HEK293T (cell line): ENCODE results near the gene PAK6.

Experiments used
- ARNT ChIP-seq: fragments of 450-650 bp; IDR thresholded peaks from 2 replicates; pipeline ENCODE4 v1.6.1; 2017; ENCODE audit warnings: mild to moderate bottlenecking
- BHLHE40 ChIP-seq: fragments of 450-650 bp; IDR thresholded peaks from 2 replicates; pipeline ENCODE4 v1.6.1; 2016; ENCODE audit warnings: mild to moderate bottlenecking, moderate library complexity, borderline replicate concordance
- ELF4 ChIP-seq: fragments of 450-650 bp; IDR thresholded peaks from 2 replicates; pipeline ENCODE4 v1.6.1; 2017; ENCODE audit warnings: antibody characterized with exemption
- FOXA1 ChIP-seq: fragments of 450-650 bp; IDR thresholded peaks from 2 replicates; pipeline ENCODE4 v1.6.1; 2016; ENCODE audit warnings: mild to moderate bottlenecking
- FOXM1 ChIP-seq: fragments of 450-650 bp; IDR thresholded peaks from 2 replicates; pipeline ENCODE4 v1.6.1; 2017; ENCODE audit warnings: mild to moderate bottlenecking, borderline replicate concordance
- HDGF ChIP-seq: fragments of 450-650 bp; IDR thresholded peaks from 2 replicates; pipeline ENCODE4 v1.6.1; 2017; ENCODE audit warnings: antibody characterized with exemption, borderline replicate concordance
- NFRKB ChIP-seq: fragments of 450-650 bp; IDR thresholded peaks from 2 replicates; pipeline ENCODE4 v1.6.1; 2016; ENCODE audit warnings: mild to moderate bottlenecking, moderate library complexity
- SP1 ChIP-seq: fragments of 450-650 bp; IDR thresholded peaks from 2 replicates; pipeline ENCODE4 v1.6.1; 2017
- TARDBP ChIP-seq: fragments of 450-650 bp; IDR thresholded peaks from 2 replicates; pipeline ENCODE4 v1.6.1; 2016
- ZNF384 ChIP-seq: fragments of 450-650 bp; IDR thresholded peaks from 2 replicates; pipeline ENCODE4 v1.6.1; 2016

DNA sequence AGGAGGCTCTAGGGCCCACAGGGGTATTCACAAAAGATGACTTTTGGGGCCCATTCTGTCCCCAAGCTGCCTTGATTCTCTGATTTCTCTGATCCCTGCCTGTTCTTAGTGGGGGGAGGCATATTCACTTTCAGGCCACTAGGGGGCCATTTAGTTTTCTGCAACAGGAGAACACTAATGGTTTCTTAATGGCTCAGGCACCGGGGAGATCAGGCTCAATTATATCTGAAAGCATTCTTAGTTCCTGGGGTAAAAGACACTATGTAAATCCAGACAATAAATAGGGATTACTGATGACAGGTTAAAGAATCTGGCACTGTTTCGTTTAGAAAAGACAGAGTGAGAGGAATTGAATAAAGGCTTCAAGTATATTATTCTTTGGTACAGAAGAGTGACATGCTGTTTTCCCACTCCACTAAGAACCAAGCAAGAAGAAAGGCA is 82.1 kb downstream of the PAK6 start:
- TF ChIP-seq FOXM1 (no peak), TARDBP (no peak), ARNT (no peak), HDGF (no peak), ELF4 (no peak), SP1 (no peak), FOXA1 (no peak), BHLHE40 (no peak), ZNF384 (no peak), NFRKB (no peak)
